HepG2 (cell line): ENCODE measurements around the gene HEMK1. TPM values are rescaled to one million over a fixed set of nuclear protein-coding genes. Genes with fewer than 3 reads are reported as not detected.

Experiments
- ATAC-seq: fragments of 200-7000 bp; cut with Tn5 transposase; 3 replicates; pipeline ENCODE4 v1.9.1; 2020; ENCODE audit warnings: mild to moderate bottlenecking, moderate library complexity
- BruUV-seq: library from RNA; stranded (reverse); fragments of 400-500 nt; replicated peaks from 2 replicates; lab custom pipeline; 2021; lab: Mats Ljungman, UMichigan
- CTCF ChIA-PET: fragments of 300-600 bp; formaldehyde crosslinking; extraction: SDS; loops from one replicate; lab custom pipeline; 2021; ENCODE audit warnings: low total read pairs, inconsistent platforms, low intra/inter-chr PET ratio; lab: Yijun Ruan, JAX
- POLR2A ChIA-PET: fragments of 350-600 bp; sonication (Branson Sonifier 250); formaldehyde crosslinking; loops from one replicate; lab custom pipeline; 2020; ENCODE audit warnings: antibody characterized with exemption, inconsistent platforms; lab: Yijun Ruan, JAX
- DNase-seq: peaks from one replicate; pipeline ENCODE4 v3.0.0-alpha.2; 2015; ENCODE audit warnings: low spot score
- FAIRE-seq: peaks from 3 replicates; lab custom pipeline; 2011; peaks lifted over from hg19 to GRCh38; lab: Jason Lieb, UNC
- H2AFZ ChIP-seq: one replicate; pipeline ENCODE4 v1.6.1; 2011; ENCODE audit warnings: low read length, inconsistent platforms
- H3K27ac ChIP-seq: fragments of 300-600 bp; 3 replicates; pipeline ENCODE4 v1.8.0; 2011; ENCODE audit warnings: mixed run types, mild to moderate bottlenecking, mixed read lengths, low read length, inconsistent platforms; ENCODE audit not compliant: insufficient read depth; ENCODE audit errors: extremely low read length
- H3K27me3 ChIP-seq, 2 experiments: fragments of 200-600 bp in 1 of 2; 2 replicates in 1 of 2; 3 replicates in 1 of 2; pipeline versions ENCODE4 v1.6.0 to v1.8.0; 2011; ENCODE audit warnings: low read length in 2 of 2, mild to moderate bottlenecking in 2 of 2, moderate library complexity in 2 of 2, inconsistent platforms in 1 of 2; ENCODE audit not compliant: insufficient read depth in 2 of 2, control insufficient read depth in 1 of 2
- H3K36me3 ChIP-seq, 2 experiments: fragments of 200-600 bp in 1 of 2; replicated peaks in 1 of 2; 2 replicates in 1 of 2; 3 replicates in 1 of 2; pipeline versions ENCODE4 v1.5.1 to v1.8.0; 2011; ENCODE audit warnings: low read length in 2 of 2, inconsistent platforms in 1 of 2; ENCODE audit not compliant: insufficient read depth in 2 of 2, control insufficient read depth in 1 of 2
- H3K4me1 ChIP-seq: 2 replicates; pipeline ENCODE4 v1.5.1; 2012; ENCODE audit warnings: low read length, inconsistent platforms; ENCODE audit not compliant: insufficient read depth
- H3K4me2 ChIP-seq: 2 replicates; pipeline ENCODE4 v1.6.0; 2011; ENCODE audit warnings: low read depth, low read length, inconsistent platforms
- H3K4me3 ChIP-seq, 3 experiments: fragments of 200-600 bp in 1 of 3; sonication (generic), shearing (Covaris generic) in 1 of 3; replicated peaks in 1 of 3; 2 replicates each; pipeline ENCODE4 v1.5.1; 2011 to 2016; ENCODE audit warnings: low read length in 3 of 3, inconsistent platforms in 2 of 3, low read depth in 2 of 3, mild to moderate bottlenecking in 2 of 3, control low read depth in 1 of 3, mixed read lengths in 1 of 3; ENCODE audit not compliant: insufficient read depth in 1 of 3
- H3K79me2 ChIP-seq: one replicate; pipeline ENCODE4 v1.6.1; 2011; ENCODE audit warnings: low read length, inconsistent platforms; ENCODE audit not compliant: insufficient read depth
- H3K9ac ChIP-seq: 2 replicates; pipeline ENCODE4 v1.6.0; 2011; ENCODE audit warnings: mild to moderate bottlenecking, low read depth, low read length, inconsistent platforms; ENCODE audit not compliant: insufficient read depth
- H3K9me3 ChIP-seq: 2 replicates; pipeline ENCODE4 v1.5.1; 2012; ENCODE audit warnings: mild to moderate bottlenecking, low read length
- H4K20me1 ChIP-seq: 2 replicates; pipeline ENCODE4 v1.6.0; 2011; ENCODE audit warnings: inconsistent platforms, mild to moderate bottlenecking, low read length, moderate library complexity; ENCODE audit not compliant: insufficient read depth
- KIAA2018 ChIP-seq: sonication (generic); formaldehyde crosslinking; IDR thresholded peaks from 2 replicates; pipeline ENCODE4 v1.5.0; 2020; ENCODE audit warnings: mild to moderate bottlenecking, missing genetic modification reagents, borderline replicate concordance
- LRRFIP1 ChIP-seq: sonication (generic); formaldehyde crosslinking; conservative IDR thresholded peaks from 2 replicates; pipeline ENCODE4 v1.4.0; 2020; ENCODE audit warnings: missing genetic modification reagents
- MTF2 ChIP-seq: sonication (generic); formaldehyde crosslinking; IDR thresholded peaks from 2 replicates; pipeline ENCODE4 v1.5.0; 2020; ENCODE audit warnings: missing genetic modification reagents, borderline replicate concordance
- SMAD3 ChIP-seq: sonication (generic); formaldehyde crosslinking; IDR thresholded peaks from 2 replicates; pipeline ENCODE4 v1.4.0; 2020; ENCODE audit warnings: missing genetic modification reagents
- TFE3 ChIP-seq: IDR thresholded peaks from 2 replicates; pipeline ENCODE4 v1.6.1; 2016
- ZBTB10 ChIP-seq: sonication (generic); formaldehyde crosslinking; IDR thresholded peaks from 2 replicates; pipeline ENCODE4 v1.4.0; 2020; ENCODE audit warnings: missing genetic modification reagents, borderline replicate concordance
- ZNF720 ChIP-seq: sonication (generic); formaldehyde crosslinking; IDR thresholded peaks from 2 replicates; pipeline ENCODE4 v1.4.0; 2020; ENCODE audit warnings: missing genetic modification reagents
- ZNF879 ChIP-seq: sonication (generic); formaldehyde crosslinking; IDR thresholded peaks from 2 replicates; pipeline ENCODE4 v1.8.1; 2023; ENCODE audit warnings: missing genetic modification reagents
- WGBS: methylation state at CpG from one replicate; pipeline ENCODE4 v1.1.6; 2017; ENCODE audit warnings: low lambda C conversion rate; 5-methylcytosine and 5-hydroxymethylcytosine counted together
- in situ Hi-C: cut with HindIII; loops from 2 replicates; pipeline ENCODE4 v1.10.0; 2017; ENCODE audit warnings: low pct_unique_long_range_greater_than_20kb; ENCODE audit not compliant: extremely low pct_ligation_motif_present
- intact Hi-C: fragments of 100-400 bp; cut with micrococcal nuclease; formaldehyde crosslinking; loops from one replicate; pipeline ENCODE4 v1.10.0; 2022; ENCODE audit not compliant: unreplicated experiment
- polyA plus RNA-seq, 8 experiments: library from polyadenylated mRNA; depleted of rRNA in 3 of 8; stranded (reverse) in 7 of 8; unstranded in 1 of 8; fragments of >200 nt; fragmentation: Illumina TruSeq in 4 of 8; extraction: Trizol in 4 of 8; gene quantifications; 2 replicates each; pipeline versions ENCODE4 v1.2.1 to v1.2.3, GENCODE V29; 2011 to 2016; ENCODE audit warnings: low read depth in 4 of 8, missing spikeins in 1 of 8, mixed read lengths in 1 of 8; ENCODE audit not compliant: insufficient read depth in 1 of 8
- total RNA-seq, 5 experiments: library from RNA; depleted of rRNA; stranded (reverse); fragments of >200 nt; fragmentation: Illumina TruSeq; extraction: Trizol; gene quantifications; 2 replicates each; pipeline ENCODE4 v1.2.3, GENCODE V29; 2016; ENCODE audit warnings: low read depth in 1 of 5

HEMK1 gene
- total and polyA plus RNA-seq, 2 of the 13 experiments (the other 11 are each of a cell fraction or from before 2014, with no cell fraction given), result 9.8 to 12.6 TPM

GRCh38 chr3:50537421-50538129, 31.7 kb upstream of the HEMK1 start:
- BruUV-seq, result no TSS peak
- no peak overlapping the region for H3K9ac ChIP-seq
- CTCF ChIA-PET, result no interaction called here
- no peaks in the 10 kb centered on the region for H3K4me1 ChIP-seq
- no peak overlapping the region for H3K4me3 ChIP-seq
- no peaks in the 10 kb centered on the region for H3K9me3 ChIP-seq
- WGBS, result 0% methylated on average over 1 of the region's 4 CpGs
- H3K36me3 ChIP-seq, result no peaks in the 10 kb centered on the region
- no peaks in the 10 kb centered on the region for H4K20me1 ChIP-seq
- DNase-seq (no peak), FAIRE-seq (no peak), ATAC-seq (no peak)
- in situ Hi-C loops (no loop called here), intact Hi-C loops (no loop called here)
- H3K79me2 ChIP-seq, result no peaks in the 10 kb centered on the region
- no peak overlapping the region for H3K27ac ChIP-seq
- H3K4me2 ChIP-seq, result no peak overlapping the region
- peaks cover 1 to 68% of the 10 kb centered on the region in 2 experiments; a peak in 4 of 5 replicates for H3K27me3 ChIP-seq
- POLR2A ChIA-PET, result no interaction called here
- no peak overlapping the region for H2AFZ ChIP-seq
- TF ChIP-seq LRRFIP1 (no peak), ZNF879 (CRISPR knock-in tag) (no peak), ZNF720 (CRISPR knock-in tag) (no peak), MTF2 (no peak), TFE3 (CRISPR knock-in tag) (no peak), KIAA2018 (CRISPR knock-in tag) (no peak), SMAD3 (no peak), ZBTB10 (CRISPR knock-in tag) (no peak)
